ENCODE data around the gene ELOVL7. TPM values are rescaled to one million over a fixed set of nuclear protein-coding genes. Genes with fewer than 3 reads are reported as not detected.
"Not testable (repeated sequence)": the region's sequence is repeated elsewhere in the genome, so short reads cannot be mapped to it uniquely, and the experiment has no call there.

ELOVL7 gene
- total RNA-seq, 4 donors from 2014 or later: 1.2 to 17.1 (median 14.4) TPM

GRCh38 chr5:60718166-60718892, 125.7 kb downstream of the ELOVL7 start:
- Histone ChIP-seq H3K4me3 (no peak overlapping the region), H3K9me3 (no peaks in the 10 kb centered on the region), H3K27ac (no peak overlapping the region), H3K27me3 (no peaks in the 10 kb centered on the region), H3K36me3 (no peaks in the 10 kb centered on the region), H3K4me1 (no peaks in the 10 kb centered on the region)
- WGBS, 2 donors (ENCODE audit: low coverage in 1 of 2): 90 to 92% methylated on average over 1 to 3 of the region's 3 CpGs
- in situ Hi-C loops (cut with MboI; ENCODE audit: low pct_ligation_motif_present in 1 of 4, low pct_unique_long_range_greater_than_20kb in 1 of 4, low sequenced_read_pairs in 3 of 4) (no loop called here), intact Hi-C loops (cut with DNase I; ENCODE audit: low total_unique reads) (no loop called here)
- no peak for DNase-seq
- TF ChIP-seq POLR2A (IDR thresholded peaks at IDR 0.05) (no peak), EP300 (IDR thresholded peaks at IDR 0.05; ENCODE audit: low read depth) (no peak), CTCF (IDR thresholded peaks at IDR 0.05) (no peak), POLR2AphosphoS5 (IDR thresholded peaks at IDR 0.05) (no peak)

- DNase-seq; H3K27me3 ChIP-seq; intact Hi-C loops (cut with DNase I; ENCODE audit: low total_unique reads); H3K36me3 ChIP-seq; H3K9me3 ChIP-seq; in situ Hi-C loops (cut with MboI; ENCODE audit: low pct_ligation_motif_present in 1 of 4, low pct_unique_long_range_greater_than_20kb in 1 of 4, low sequenced_read_pairs in 3 of 4); H3K4me3 ChIP-seq; H3K4me1 ChIP-seq; H3K27ac ChIP-seq: not testable (repeated sequence)
- 87% methylated on average over 3 of the region's 3 CpGs; no CpG with 5 or more reads in 1 of the 2 donors for WGBS, 2 donors (ENCODE audit: low coverage in 1 of 2)
Observed at GRCh38 chr5:60715201-60715928, 128.7 kb downstream of the ELOVL7 start.

GRCh38 chr5:60712950-60713349, 131.1 kb downstream of the ELOVL7 start:
- H3K4me3 ChIP-seq: no peak overlapping the region
- intact Hi-C loops (cut with DNase I; ENCODE audit: low total_unique reads): loop anchor here (5.0 kb wide), 1 partner anchor 1091 kb away; no protein-coding TSS in a partner anchor
- H3K36me3 ChIP-seq: no peaks in the 10 kb centered on the region
- no peaks in the 10 kb centered on the region for H3K9me3 ChIP-seq
- in situ Hi-C loops (cut with MboI; ENCODE audit: low pct_ligation_motif_present in 1 of 4, low pct_unique_long_range_greater_than_20kb in 1 of 4, low sequenced_read_pairs in 3 of 4): no loop called here
- 80 to 89% methylated on average over 1 to 5 of the region's 5 CpGs for WGBS, 2 donors (ENCODE audit: low coverage in 1 of 2)
- TF ChIP-seq CTCF (IDR thresholded peaks at IDR 0.05) (no peak), POLR2AphosphoS5 (IDR thresholded peaks at IDR 0.05) (no peak), POLR2A (IDR thresholded peaks at IDR 0.05) (no peak), EP300 (IDR thresholded peaks at IDR 0.05; ENCODE audit: low read depth) (no peak)
- no peak for DNase-seq
- no peaks in the 10 kb centered on the region for H3K4me1 ChIP-seq
- no peak overlapping the region for H3K27ac ChIP-seq
- H3K27me3 ChIP-seq: no peaks in the 10 kb centered on the region

DNA sequence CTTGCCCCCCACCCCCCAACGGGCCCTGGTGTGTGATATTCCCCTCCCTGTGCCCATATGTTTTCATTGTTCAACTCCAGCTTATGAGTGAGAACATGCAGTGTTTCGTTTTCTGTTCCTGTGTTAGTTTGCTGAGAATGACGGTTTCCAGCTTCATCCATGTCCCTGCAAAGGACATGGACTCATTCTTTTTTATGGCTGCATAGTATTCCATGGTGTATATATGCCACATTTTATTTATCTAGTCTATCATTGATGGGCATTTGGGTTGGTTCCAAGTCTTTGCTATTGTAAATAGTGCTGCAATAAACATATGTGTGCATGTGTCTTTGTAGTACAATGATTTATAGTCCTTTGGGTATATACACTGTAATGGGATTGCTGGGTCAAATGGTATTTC, 132.2 kb downstream of the ELOVL7 start:
- intact Hi-C loops (cut with DNase I; ENCODE audit: low total_unique reads): loop anchor here (5.0 kb wide), 1 partner anchor 1090 kb away; no protein-coding TSS in a partner anchor
- H3K4me1 ChIP-seq; H3K36me3 ChIP-seq; H3K27ac ChIP-seq; H3K9me3 ChIP-seq; H3K27me3 ChIP-seq; H3K4me3 ChIP-seq; in situ Hi-C loops (cut with MboI; ENCODE audit: low pct_ligation_motif_present in 1 of 4, low pct_unique_long_range_greater_than_20kb in 1 of 4, low sequenced_read_pairs in 3 of 4); DNase-seq: not testable (repeated sequence)
- WGBS, 2 donors (ENCODE audit: low coverage in 1 of 2): 66 to 80% methylated on average over 2 to 3 of the region's 3 CpGs

GRCh38 chr5:60710362-60710761, 133.7 kb downstream of the ELOVL7 start:
- DNase-seq: no peak
- intact Hi-C loops (cut with DNase I; ENCODE audit: low total_unique reads) (loop anchor here (5.0 kb wide), 1 partner anchor 1088 kb away; no protein-coding TSS in a partner anchor), in situ Hi-C loops (cut with MboI; ENCODE audit: low pct_ligation_motif_present in 1 of 4, low pct_unique_long_range_greater_than_20kb in 1 of 4, low sequenced_read_pairs in 3 of 4) (no loop called here)
- Histone ChIP-seq H3K4me3 (no peak overlapping the region), H3K27ac (no peak overlapping the region), H3K27me3 (no peaks in the 10 kb centered on the region), H3K9me3 (no peaks in the 10 kb centered on the region), H3K4me1 (no peaks in the 10 kb centered on the region), H3K36me3 (no peaks in the 10 kb centered on the region)
- 50 to 57% methylated on average over 3 of the region's 3 CpGs for WGBS, 2 donors (ENCODE audit: low coverage in 1 of 2)
- no peak for TF ChIP-seq POLR2A (IDR thresholded peaks at IDR 0.05)
- TF ChIP-seq POLR2AphosphoS5 (IDR thresholded peaks at IDR 0.05): no peak
- TF ChIP-seq EP300 (IDR thresholded peaks at IDR 0.05; ENCODE audit: low read depth): no peak
- TF ChIP-seq CTCF (IDR thresholded peaks at IDR 0.05): no peak
